PC-3 (cell line): Measurements from ENCODE around the gene ZNF143. TPM values are rescaled to one million over a fixed set of nuclear protein-coding genes. Genes with fewer than 3 reads are reported as not detected.

Experiments used
- ATAC-seq: fragments of 200-7000 bp; cut with Tn5 transposase; 2 replicates; pipeline ENCODE4 v1.9.1; 2020; ENCODE audit warnings: mild to moderate bottlenecking, moderate library complexity
- BruUV-seq: library from RNA; stranded (reverse); fragments of 400-500 nt; replicated peaks from 2 replicates; lab custom pipeline; 2021; lab: Mats Ljungman, UMichigan
- CTCF ChIA-PET: fragments of 300-600 bp; sonication (Branson Sonifier 250); formaldehyde crosslinking; loops from one replicate; lab custom pipeline; 2022; ENCODE audit warnings: antibody characterized with exemption; lab: Charles Lee
- POLR2A ChIA-PET: fragments of 300-600 bp; sonication (Branson Sonifier 250); formaldehyde crosslinking; loops from one replicate; lab custom pipeline; 2022; ENCODE audit warnings: antibody characterized with exemption; ENCODE audit not compliant: unreplicated experiment; lab: Charles Lee
- DNase-seq: peaks from one replicate; pipeline ENCODE4 v3.0.0-alpha.2; 2015
- H2AFZ ChIP-seq: fragments of 300-600 bp; sonication (generic); 2 replicates; pipeline ENCODE4 v1.6.0; 2016; ENCODE audit warnings: antibody characterized with exemption, low read length
- H3F3A ChIP-seq: fragments of 300-600 bp; sonication (generic); one replicate; pipeline ENCODE4 v1.6.0; 2017; ENCODE audit warnings: antibody characterized with exemption, low read length, control low read depth, mild to moderate bottlenecking; ENCODE audit not compliant: unreplicated experiment
- H3K27ac ChIP-seq: fragments of 300-600 bp; sonication (generic); 2 replicates; pipeline ENCODE4 v1.5.1; 2016; ENCODE audit warnings: mild to moderate bottlenecking, low read length
- H3K27me3 ChIP-seq: fragments of 300-600 bp; sonication (generic); 2 replicates; pipeline ENCODE4 v1.6.1; 2016; ENCODE audit warnings: low read length, mixed read lengths
- H3K36me3 ChIP-seq: fragments of 300-600 bp; sonication (generic); 2 replicates; pipeline ENCODE4 v1.6.1; 2016; ENCODE audit warnings: low read depth, mixed run types, low read length, mixed read lengths
- H3K4me1 ChIP-seq: fragments of 300-600 bp; sonication (generic); 2 replicates; pipeline ENCODE4 v1.5.1; 2016; ENCODE audit warnings: low read length; ENCODE audit not compliant: insufficient read depth
- H3K4me2 ChIP-seq: fragments of 300-600 bp; sonication (generic); 2 replicates; pipeline ENCODE4 v1.6.0; 2016; ENCODE audit warnings: low read length
- H3K4me3 ChIP-seq: fragments of 300-600 bp; sonication (generic); 2 replicates; pipeline ENCODE4 v1.5.1; 2016; ENCODE audit warnings: mild to moderate bottlenecking, low read length, mixed read lengths
- H3K79me2 ChIP-seq: fragments of 300-600 bp; sonication (generic); 2 replicates; pipeline ENCODE4 v1.6.1; 2017; ENCODE audit warnings: low read length, mixed read lengths
- H3K9ac ChIP-seq: fragments of 300-600 bp; sonication (generic); 2 replicates; pipeline ENCODE4 v1.6.0; 2016; ENCODE audit warnings: mild to moderate bottlenecking, low read length
- H3K9me2 ChIP-seq: fragments of 300-600 bp; sonication (generic); replicated peaks from 2 replicates; pipeline ENCODE4 v1.6.1; 2016; ENCODE audit warnings: mixed run types, low read length, mixed read lengths
- H3K9me3 ChIP-seq: fragments of 300-600 bp; sonication (generic); 2 replicates; pipeline ENCODE4 v1.6.1; 2016; ENCODE audit warnings: low read length, mixed read lengths
- H4K20me1 ChIP-seq: fragments of 300-600 bp; sonication (generic); 2 replicates; pipeline ENCODE4 v1.6.1; 2016; ENCODE audit warnings: low read length, mixed read lengths
- EZH2 ChIP-seq: fragments of 300-600 bp; sonication (generic); IDR thresholded peaks from one replicate; pipeline ENCODE4 v1.6.1; 2017; ENCODE audit warnings: antibody characterized with exemption, mild to moderate bottlenecking, low read length; ENCODE audit not compliant: unreplicated experiment
- EZH2phosphoT487 ChIP-seq: fragments of 300-600 bp; sonication (generic); IDR thresholded peaks from 2 replicates; pipeline ENCODE4 v1.6.1; 2018; ENCODE audit warnings: mild to moderate bottlenecking, antibody characterized with exemption, low read length, borderline replicate concordance
- intact Hi-C: fragments of 100-400 bp; cut with micrococcal nuclease; formaldehyde crosslinking; loops from 2 replicates; pipeline ENCODE4 v1.9.0; 2023
- total RNA-seq: library from RNA; depleted of rRNA; stranded (reverse); fragments of >200 nt; gene quantifications from 2 replicates; pipeline ENCODE4 v1.2.3, GENCODE V29; 2014
- TF ChIP-seq, protein P1 (sequence below): fragments of 300-600 bp; sonication (generic); conservative IDR thresholded peaks from 2 replicates; pipeline ENCODE4 v1.5.1; 2017; ENCODE audit warnings: antibody characterized with exemption, low read depth, mild to moderate bottlenecking, low read length

Gene ZNF143
- total RNA-seq, 1 experiment from 2014 or later = 33.9 TPM

DNA sequence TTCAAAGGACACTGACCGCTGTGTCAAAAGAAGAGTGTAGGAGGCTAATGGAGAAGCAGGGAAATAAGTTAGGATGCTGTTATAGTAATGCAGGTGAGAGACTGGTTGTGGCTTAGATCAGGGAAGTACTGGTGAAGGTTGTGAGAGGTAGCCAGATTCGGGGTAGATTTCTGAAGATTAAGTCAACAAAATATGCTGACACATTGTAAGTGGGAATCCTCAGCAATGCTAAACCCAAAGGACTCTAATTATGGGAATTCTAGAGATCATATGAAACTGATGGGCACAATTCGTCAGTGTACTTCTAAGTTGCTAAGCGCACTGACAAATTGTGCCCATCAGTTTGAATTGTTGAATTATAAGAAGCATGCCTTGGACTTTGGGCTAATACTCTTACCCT lies 10.0 kb downstream of the ZNF143 start:
- H3K27ac ChIP-seq = no peak overlapping the region
- no peaks in the 10 kb centered on the region for H3K4me1 ChIP-seq
- TF ChIP-seq, protein P1, sequence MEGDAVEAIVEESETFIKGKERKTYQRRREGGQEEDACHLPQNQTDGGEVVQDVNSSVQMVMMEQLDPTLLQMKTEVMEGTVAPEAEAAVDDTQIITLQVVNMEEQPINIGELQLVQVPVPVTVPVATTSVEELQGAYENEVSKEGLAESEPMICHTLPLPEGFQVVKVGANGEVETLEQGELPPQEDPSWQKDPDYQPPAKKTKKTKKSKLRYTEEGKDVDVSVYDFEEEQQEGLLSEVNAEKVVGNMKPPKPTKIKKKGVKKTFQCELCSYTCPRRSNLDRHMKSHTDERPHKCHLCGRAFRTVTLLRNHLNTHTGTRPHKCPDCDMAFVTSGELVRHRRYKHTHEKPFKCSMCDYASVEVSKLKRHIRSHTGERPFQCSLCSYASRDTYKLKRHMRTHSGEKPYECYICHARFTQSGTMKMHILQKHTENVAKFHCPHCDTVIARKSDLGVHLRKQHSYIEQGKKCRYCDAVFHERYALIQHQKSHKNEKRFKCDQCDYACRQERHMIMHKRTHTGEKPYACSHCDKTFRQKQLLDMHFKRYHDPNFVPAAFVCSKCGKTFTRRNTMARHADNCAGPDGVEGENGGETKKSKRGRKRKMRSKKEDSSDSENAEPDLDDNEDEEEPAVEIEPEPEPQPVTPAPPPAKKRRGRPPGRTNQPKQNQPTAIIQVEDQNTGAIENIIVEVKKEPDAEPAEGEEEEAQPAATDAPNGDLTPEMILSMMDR = no peak
- TF ChIP-seq EZH2 = no peak
- TF ChIP-seq EZH2phosphoT487 = no peak
- no peak overlapping the region for H2AFZ ChIP-seq
- no peaks in the 10 kb centered on the region for H3K9me2 ChIP-seq
- ChIA-PET POLR2A (no interaction called here), CTCF (no interaction called here)
- peaks cover 11% of the 10 kb centered on the region; the same call in 1 of the 2 replicates for H3K79me2 ChIP-seq
- no peaks in the 10 kb centered on the region for H3K27me3 ChIP-seq
- no peak overlapping the region for H3K4me2 ChIP-seq
- H3K4me3 ChIP-seq = no peak overlapping the region
- H3F3A ChIP-seq = no peaks in the 10 kb centered on the region
- no peak for DNase-seq
- H4K20me1 ChIP-seq = no peaks in the 10 kb centered on the region
- no peaks in the 10 kb centered on the region for H3K9me3 ChIP-seq
- no peak for ATAC-seq
- H3K36me3 ChIP-seq = peaks cover 10% of the 10 kb centered on the region
- no peak overlapping the region for H3K9ac ChIP-seq
- intact Hi-C loops = no loop called here
- BruUV-seq = no TSS peak

- no peaks in the 10 kb centered on the region for H3K9me2 ChIP-seq
- TF ChIP-seq EZH2 = no peak
- no peak for TF ChIP-seq EZH2phosphoT487
- TF ChIP-seq, protein P1 = no peak
- H3K27me3 ChIP-seq = no peaks in the 10 kb centered on the region
- H3K79me2 ChIP-seq = no peaks in the 10 kb centered on the region
- ChIA-PET CTCF (no interaction called here), POLR2A (no interaction called here)
- H3K4me1 ChIP-seq = no peaks in the 10 kb centered on the region
- H3K4me3 ChIP-seq = no peak overlapping the region
- H3K9ac ChIP-seq = no peak overlapping the region
- no peaks in the 10 kb centered on the region for H4K20me1 ChIP-seq
- no peak for DNase-seq
- no peaks in the 10 kb centered on the region for H3F3A ChIP-seq
- H3K36me3 ChIP-seq = peaks cover 12% of the 10 kb centered on the region
- H3K27ac ChIP-seq = no peak overlapping the region
- H2AFZ ChIP-seq = no peak overlapping the region
- BruUV-seq = no TSS peak
- H3K4me2 ChIP-seq = no peak overlapping the region
- intact Hi-C loops = no loop called here
- ATAC-seq = no peak
- no peaks in the 10 kb centered on the region for H3K9me3 ChIP-seq
These were observed 12.6 kb downstream of the ZNF143 start for GRCh38 chr11:9473408-9473807.

DNA sequence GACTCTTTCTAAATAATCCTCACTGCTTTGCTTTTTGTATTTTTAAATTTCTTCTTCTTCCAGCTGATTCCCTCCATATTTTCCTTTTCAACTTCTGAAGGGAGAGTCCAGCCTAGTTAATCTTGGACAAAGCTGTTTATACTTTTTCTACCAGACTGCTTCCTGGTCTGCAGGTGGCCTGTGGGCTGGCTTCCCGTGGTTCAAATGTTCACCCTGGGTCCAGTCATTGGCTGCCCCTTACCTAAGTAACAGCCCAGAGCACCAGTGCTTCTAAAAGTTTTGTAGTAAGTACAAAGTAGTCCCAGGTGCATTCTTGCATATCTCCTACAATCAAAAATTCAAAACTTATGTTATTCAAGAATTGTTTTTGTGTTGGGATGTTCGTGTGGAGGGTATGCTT lies 19.1 kb downstream of the ZNF143 start:
- no peaks in the 10 kb centered on the region for H3K4me1 ChIP-seq
- DNase-seq (no peak), ATAC-seq (no peak)
- no peaks in the 10 kb centered on the region for H3F3A ChIP-seq
- H3K27ac ChIP-seq = no peak overlapping the region
- H3K27me3 ChIP-seq = no peaks in the 10 kb centered on the region
- H3K4me2 ChIP-seq = no peak overlapping the region
- H3K9ac ChIP-seq = no peak overlapping the region
- H2AFZ ChIP-seq = no peak overlapping the region
- H3K36me3 ChIP-seq = peaks cover 11% of the 10 kb centered on the region; the same call in 1 of the 2 replicates
- H3K4me3 ChIP-seq = no peak overlapping the region
- no peaks in the 10 kb centered on the region for H3K9me2 ChIP-seq
- BruUV-seq = no TSS peak
- H3K9me3 ChIP-seq = no peaks in the 10 kb centered on the region
- ChIA-PET CTCF (no interaction called here), POLR2A (no interaction called here)
- TF ChIP-seq EZH2 (no peak), EZH2phosphoT487 (no peak)
- TF ChIP-seq, protein P1 = no peak
- no peaks in the 10 kb centered on the region for H3K79me2 ChIP-seq
- H4K20me1 ChIP-seq = no peaks in the 10 kb centered on the region
- intact Hi-C loops = no loop called here
